HCEC 1CT (cell line): ENCODE data around the gene GALT.

Source experiments
- DNase-seq: peaks from one replicate; pipeline ENCODE4 v3.0.0-alpha.2; 2017

GALT gene

GRCh38 chr9:34686231-34686630, 39.8 kb downstream of the GALT start:
- no peak for DNase-seq

- DNase-seq: no peak
Measured at GRCh38 chr9:34686732-34687131, 40.3 kb downstream of the GALT start.

- DNase-seq: no peak
Measured at GRCh38 chr9:34687276-34688030, 41.0 kb downstream of the GALT start.

GRCh38 chr9:34688329-34689115, 42.0 kb downstream of the GALT start:
- DNase-seq: no peak

GRCh38 chr9:34689116-34689470, 42.6 kb downstream of the GALT start:
- no peak for DNase-seq

GRCh38 chr9:34689512-34689911, 43.0 kb downstream of the GALT start:
- DNase-seq: no peak

- no peak for DNase-seq
Measured at GRCh38 chr9:34690983-34691935, 44.8 kb downstream of the GALT start, which contains the start of gene CCL19. TSS of gene CCL19 (minus strand) at chr9:34691276. CDS start at chr9:34691139, 137 bp downstream.

GRCh38 chr9:34691936-34692315, 45.5 kb downstream of the GALT start:
- DNase-seq: no peak

- no peak for DNase-seq
Measured at GRCh38 chr9:34693560-34693959, 47.1 kb downstream of the GALT start.

- no peak for DNase-seq
Measured at GRCh38 chr9:34694811-34695210, 48.3 kb downstream of the GALT start.
